Colonic mucosa (tissue), 4 donors: ENCODE results near the gene IGFBPL1. TPM values are rescaled to one million over a fixed set of nuclear protein-coding genes. Genes with fewer than 3 reads are reported as not detected.
A peak's percentile ranks its signal among the peaks of the same experiment; 100 is the strongest.

Experiments used
- DNase-seq: peaks from one replicate; pipeline ENCODE4 v3.0.0-alpha.2; 2020
- H3K27ac ChIP-seq: fragments of 200-600 bp; one replicate; pipeline ENCODE4 v1.8.0; 2021
- H3K27me3 ChIP-seq: fragments of 200-600 bp; one replicate; pipeline ENCODE4 v1.8.0; 2021
- H3K36me3 ChIP-seq: fragments of 200-600 bp; one replicate; pipeline ENCODE4 v1.8.0; 2021
- H3K4me1 ChIP-seq: fragments of 200-600 bp; one replicate; pipeline ENCODE4 v1.8.0; 2021; ENCODE audit warnings: mild to moderate bottlenecking
- H3K4me3 ChIP-seq: fragments of 200-600 bp; one replicate; pipeline ENCODE4 v1.8.0; 2021
- H3K9ac ChIP-seq, 2 donors: one replicate each; pipeline ENCODE4 v1.7.0; 2013; ENCODE audit warnings: control low read depth in 2 of 2, low read depth in 2 of 2, low read length in 2 of 2
- H3K9me3 ChIP-seq: fragments of 200-600 bp; one replicate; pipeline ENCODE4 v1.8.0; 2021
- intact Hi-C: fragments of 100-400 bp; cut with DNase I; formaldehyde crosslinking; loops from one replicate; pipeline ENCODE4 v1.14.1; 2022
- total RNA-seq, 2 donors: library from RNA; stranded (reverse); fragmentation: NEBNext Ultra II Directional in 1 of 2; extraction: Animal tissue kit (Norgen Biotek cat#: 25700) in 1 of 2; gene quantifications; one replicate each; pipeline ENCODE4 v1.2.1, GENCODE V29; 2021
- TF ChIP-seq, protein P1 (sequence below): fragments of 200-600 bp; IDR thresholded peaks from one replicate; pipeline ENCODE4 v1.8.0; 2022; ENCODE audit warnings: antibody characterized with exemption, mild to moderate bottlenecking
- donor health status: healthy.
- donor health status: DM: no; HTN: no; CAD: no.
- donor health status: DM: no; HTN: no; CAD: no.

IGFBPL1 gene
- total RNA-seq, 2 donors from 2014 or later: 0.82 to 1.3 TPM

DNA sequence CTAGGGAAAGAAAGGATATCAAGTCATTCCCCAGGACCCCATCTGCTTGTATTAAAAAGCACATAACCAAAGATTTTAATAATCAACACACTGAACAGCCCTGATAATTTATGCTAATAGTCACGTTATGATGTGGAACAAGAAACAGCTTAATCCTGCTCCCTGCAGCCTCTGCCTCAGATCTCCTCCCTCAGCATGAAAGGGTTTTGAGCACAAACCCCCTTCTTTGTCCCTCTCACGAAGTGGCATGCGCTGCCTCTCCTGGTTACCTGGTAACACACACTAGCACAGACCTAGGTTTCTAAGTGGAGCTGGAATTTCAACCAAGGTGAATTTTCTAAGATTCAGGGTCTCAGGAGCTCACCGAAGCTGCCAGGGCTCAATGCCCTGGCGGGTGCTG is 5.1 kb downstream of the IGFBPL1 start:
- DNase-seq: no peak
- Histone ChIP-seq H3K9ac (no peak overlapping the region), H3K27ac (no peak overlapping the region), H3K36me3 (no peaks in the 10 kb centered on the region), H3K4me1 (no peaks in the 10 kb centered on the region), H3K9me3 (no peaks in the 10 kb centered on the region), H3K27me3 (peaks cover 9% of the 10 kb centered on the region), H3K4me3 (no peak overlapping the region)
- intact Hi-C loops: no loop called here
- TF ChIP-seq, protein P1, sequence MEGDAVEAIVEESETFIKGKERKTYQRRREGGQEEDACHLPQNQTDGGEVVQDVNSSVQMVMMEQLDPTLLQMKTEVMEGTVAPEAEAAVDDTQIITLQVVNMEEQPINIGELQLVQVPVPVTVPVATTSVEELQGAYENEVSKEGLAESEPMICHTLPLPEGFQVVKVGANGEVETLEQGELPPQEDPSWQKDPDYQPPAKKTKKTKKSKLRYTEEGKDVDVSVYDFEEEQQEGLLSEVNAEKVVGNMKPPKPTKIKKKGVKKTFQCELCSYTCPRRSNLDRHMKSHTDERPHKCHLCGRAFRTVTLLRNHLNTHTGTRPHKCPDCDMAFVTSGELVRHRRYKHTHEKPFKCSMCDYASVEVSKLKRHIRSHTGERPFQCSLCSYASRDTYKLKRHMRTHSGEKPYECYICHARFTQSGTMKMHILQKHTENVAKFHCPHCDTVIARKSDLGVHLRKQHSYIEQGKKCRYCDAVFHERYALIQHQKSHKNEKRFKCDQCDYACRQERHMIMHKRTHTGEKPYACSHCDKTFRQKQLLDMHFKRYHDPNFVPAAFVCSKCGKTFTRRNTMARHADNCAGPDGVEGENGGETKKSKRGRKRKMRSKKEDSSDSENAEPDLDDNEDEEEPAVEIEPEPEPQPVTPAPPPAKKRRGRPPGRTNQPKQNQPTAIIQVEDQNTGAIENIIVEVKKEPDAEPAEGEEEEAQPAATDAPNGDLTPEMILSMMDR: no peak

DNA sequence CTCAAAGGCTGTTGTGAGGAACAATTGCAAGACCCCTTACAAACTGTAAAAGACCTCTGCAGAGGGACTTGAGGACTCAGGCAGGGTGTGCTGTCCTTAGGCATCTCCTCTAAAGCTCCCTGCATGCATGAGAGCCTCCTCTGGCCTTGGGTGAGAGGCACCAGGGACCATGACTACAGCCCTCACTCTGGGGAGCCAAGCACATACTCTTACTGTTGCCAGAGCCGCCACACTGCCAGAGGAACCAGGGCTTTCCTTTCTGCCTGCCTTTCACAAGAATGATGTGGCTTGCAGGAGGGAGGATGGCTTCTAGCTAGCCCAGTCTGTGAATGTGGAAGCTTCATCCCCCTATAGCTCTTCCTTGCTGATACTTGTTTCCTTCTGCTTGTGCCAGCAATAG is 5.9 kb downstream of the IGFBPL1 start:
- no peak overlapping the region for H3K9ac ChIP-seq

GRCh38 chr9:38417003-38417945 is 7.0 kb downstream of the IGFBPL1 start:
- H3K27me3 ChIP-seq: no peaks in the 10 kb centered on the region
- intact Hi-C loops: no loop called here
- H3K9ac ChIP-seq: no peak overlapping the region
- no peaks in the 10 kb centered on the region for H3K4me1 ChIP-seq
- DNase-seq: peak; percentile 45
- TF ChIP-seq, protein P1: peak; percentile 34
- H3K36me3 ChIP-seq: no peaks in the 10 kb centered on the region
- H3K9me3 ChIP-seq: no peaks in the 10 kb centered on the region
- no peak overlapping the region for H3K27ac ChIP-seq
- H3K4me3 ChIP-seq: no peak overlapping the region

More for the DNA sequence above, 5.9 kb downstream of the IGFBPL1 start:
- intact Hi-C loops: no loop called here
- no peak for DNase-seq
- Histone ChIP-seq H3K4me1 (no peaks in the 10 kb centered on the region), H3K27me3 (peaks cover 3% of the 10 kb centered on the region), H3K4me3 (no peak overlapping the region), H3K36me3 (no peaks in the 10 kb centered on the region), H3K27ac (no peak overlapping the region), H3K9me3 (no peaks in the 10 kb centered on the region)
- TF ChIP-seq, protein P1: no peak

DNA sequence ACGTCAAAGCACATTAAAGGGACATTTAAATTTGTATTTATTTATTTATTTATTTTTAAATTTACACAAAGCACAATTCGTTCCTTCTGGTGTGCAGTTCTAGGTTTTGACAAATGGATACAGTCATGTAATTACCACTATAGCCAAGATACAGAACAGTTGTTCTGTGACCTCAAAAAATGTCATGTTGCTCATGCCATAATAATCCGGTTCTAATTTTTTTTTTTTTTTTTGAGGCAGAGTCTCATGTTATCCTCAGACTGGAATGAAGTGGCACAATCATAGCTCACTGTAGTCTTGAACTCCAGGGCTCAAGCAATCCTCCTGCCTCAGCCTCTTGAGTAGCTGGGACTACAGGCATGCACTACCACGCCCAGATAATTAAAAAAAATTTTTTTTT is 7.8 kb downstream of the IGFBPL1 start:
- intact Hi-C loops: no loop called here
- Histone ChIP-seq H3K27ac (no peak overlapping the region), H3K4me1 (no peaks in the 10 kb centered on the region), H3K9ac (no peak overlapping the region), H3K9me3 (no peaks in the 10 kb centered on the region), H3K4me3 (no peak overlapping the region), H3K36me3 (no peaks in the 10 kb centered on the region), H3K27me3 (no peaks in the 10 kb centered on the region)
- TF ChIP-seq, protein P1: no peak
- no peak for DNase-seq

DNA sequence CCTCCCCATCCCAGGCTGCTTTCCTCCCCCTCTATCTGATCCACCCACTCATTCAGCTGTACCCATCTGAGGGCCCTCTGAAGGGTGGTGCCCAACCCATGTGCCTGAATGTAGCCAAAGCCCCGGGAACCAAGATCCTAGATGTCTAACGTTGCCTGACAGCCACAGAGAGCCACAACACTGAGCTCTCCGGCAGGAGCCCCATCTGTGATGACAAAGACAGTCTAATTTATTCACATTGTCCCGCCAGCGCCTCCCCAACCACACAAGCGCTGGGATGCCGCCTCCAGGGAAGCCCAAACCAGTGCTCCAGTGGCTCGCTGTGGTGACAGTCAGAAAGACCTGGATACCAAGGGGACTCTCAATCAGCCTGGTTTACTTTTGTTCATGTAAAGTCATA is 8.4 kb downstream of the IGFBPL1 start:
- DNase-seq: no peak
- Histone ChIP-seq H3K36me3 (no peaks in the 10 kb centered on the region), H3K9ac (no peak overlapping the region), H3K9me3 (no peaks in the 10 kb centered on the region), H3K27ac (no peak overlapping the region), H3K4me3 (no peak overlapping the region), H3K27me3 (no peaks in the 10 kb centered on the region), H3K4me1 (no peaks in the 10 kb centered on the region)
- TF ChIP-seq, protein P1: no peak
- intact Hi-C loops: no loop called here
